ENCODE results near the gene KLHL10.
"Not testable (repeated sequence)": the region's sequence is repeated elsewhere in the genome, so short reads cannot be mapped to it uniquely, and the experiment has no call there.

The KLHL10 gene

GRCh38 chr17:41813699-41814124 lies 23.9 kb upstream of the KLHL10 start:
- DNase-seq: no peak

- no peak for DNase-seq
These were observed 23.4 kb upstream of the KLHL10 start for GRCh38 chr17:41814195-41814594.

GRCh38 chr17:41816637-41817320 lies 20.8 kb upstream of the KLHL10 start:
- DNase-seq: no peak

GRCh38 chr17:41818024-41818423 lies 19.6 kb upstream of the KLHL10 start:
- DNase-seq: no peak

- no peak for DNase-seq
These were observed 15.8 kb upstream of the KLHL10 start for GRCh38 chr17:41821776-41822175.

- no peak for DNase-seq
These were observed 15.1 kb upstream of the KLHL10 start for GRCh38 chr17:41822216-41823140.

- DNase-seq: no peak
These were observed 14.5 kb upstream of the KLHL10 start for GRCh38 chr17:41823141-41823524.

- no peak for DNase-seq
These were observed 14.0 kb upstream of the KLHL10 start for GRCh38 chr17:41823580-41823979.

- DNase-seq: no peak
These were observed 13.5 kb upstream of the KLHL10 start for GRCh38 chr17:41824086-41824485.

- no peak for DNase-seq
These were observed 12.3 kb upstream of the KLHL10 start for GRCh38 chr17:41825175-41825845.

GRCh38 chr17:41829961-41830360 lies 7.7 kb upstream of the KLHL10 start:
- DNase-seq: not testable (repeated sequence)

GRCh38 chr17:41835214-41835799 lies 2.3 kb upstream of the KLHL10 start:
- DNase-seq: peak; percentile 43

- peak; percentile 82 for DNase-seq
These were observed 1.6 kb upstream of the KLHL10 start, which contains the start of gene NT5C3B for GRCh38 chr17:41835800-41836549. TSS of gene NT5C3B (minus strand) at chr17:41836232. CDS start at chr17:41836193, 39 bp downstream.

GRCh38 chr17:41836550-41837196 lies 952 bp upstream of the KLHL10 start:
- no peak for DNase-seq

GRCh38 chr17:41839448-41839847 lies 1.8 kb downstream of the KLHL10 start:
- DNase-seq: not testable (repeated sequence)

GRCh38 chr17:41840781-41841180 lies 3.2 kb downstream of the KLHL10 start:
- DNase-seq: not testable (repeated sequence)

- no peak for DNase-seq
These were observed 7.3 kb downstream of the KLHL10 start for GRCh38 chr17:41844971-41845370.

- no peak for DNase-seq
These were observed 11.2 kb downstream of the KLHL10 start for GRCh38 chr17:41848788-41849187.

GRCh38 chr17:41849251-41849990 lies 11.8 kb downstream of the KLHL10 start:
- DNase-seq: no peak

GRCh38 chr17:41851382-41851781 lies 13.8 kb downstream of the KLHL10 start:
- not testable (repeated sequence) for DNase-seq
